ENCODE data around the gene MCM9.

Gene MCM9

GRCh38 chr6:118968416-118968815 lies 33.5 kb upstream of the MCM9 start:
- no peaks in the 10 kb centered on the region for H3K79me1 ChIP-seq (ENCODE audit: low read length)
- no peak overlapping the region for H2BK120ac ChIP-seq (ENCODE audit: insufficient read depth, low read length, poor library complexity)
- H2BK5ac ChIP-seq (ENCODE audit: low read depth, low read length, poor library complexity) = no peak overlapping the region
- H3K4me2 ChIP-seq (ENCODE audit: low read length) = no peak overlapping the region
- no peaks in the 10 kb centered on the region for H3K4me1 ChIP-seq (ENCODE audit: control insufficient read depth in 1 of 2, insufficient read depth in 2 of 2, low read length in 2 of 2)
- no CpG with 5 or more reads among the region's 2 CpGs for WGBS (ENCODE audit: extremely low coverage, insufficient coverage, insufficient read length)
- no peaks in the 10 kb centered on the region for H3K36me3 ChIP-seq (ENCODE audit: control insufficient read depth in 1 of 2, insufficient read depth in 2 of 2, low read length in 2 of 2)
- no peak overlapping the region for H3K9ac ChIP-seq (ENCODE audit: low read length)
- no peak overlapping the region for H2AK5ac ChIP-seq (ENCODE audit: low read length)
- no peaks in the 10 kb centered on the region for H3K27me3 ChIP-seq (ENCODE audit: insufficient read depth, low read length)
- H4K91ac ChIP-seq (ENCODE audit: low read depth, low read length) = no peak overlapping the region
- no peaks in the 10 kb centered on the region for H3K9me3 ChIP-seq (ENCODE audit: insufficient read depth, low read depth, low read length)
- H2AFZ ChIP-seq (ENCODE audit: insufficient read depth, low read length, poor library complexity) = no peak overlapping the region
- no peak overlapping the region for H3K27ac ChIP-seq (ENCODE audit: low read depth, low read length)
- no peak overlapping the region for H3K23ac ChIP-seq (ENCODE audit: low read length)
- no peak overlapping the region for H2BK12ac ChIP-seq (ENCODE audit: low read length)
- H3K4ac ChIP-seq (ENCODE audit: low read depth, low read length) = no peak overlapping the region
- no peak overlapping the region for H3K14ac ChIP-seq (ENCODE audit: low read length)
- H4K12ac ChIP-seq (ENCODE audit: low read depth, low read length) = no peak overlapping the region
- no peak overlapping the region for H3K18ac ChIP-seq (ENCODE audit: low read length)
- peak in 1 of 2 donors; percentile 68 for DNase-seq
- no peaks in the 10 kb centered on the region for H3K79me2 ChIP-seq (ENCODE audit: control insufficient read depth, insufficient read depth, low read length, poor library complexity)
- no peak overlapping the region for H3K4me3 ChIP-seq (ENCODE audit: low read depth, low read length)
- no peak overlapping the region for H4K8ac ChIP-seq (ENCODE audit: low read depth, low read length)

GRCh38 chr6:118967239-118967638 lies 32.3 kb upstream of the MCM9 start:
- Histone ChIP-seq H3K79me1 (ENCODE audit: low read length) (no peaks in the 10 kb centered on the region), H3K4me2 (ENCODE audit: low read length) (no peak overlapping the region), H4K8ac (ENCODE audit: low read depth, low read length) (no peak overlapping the region), H3K27ac (ENCODE audit: low read depth, low read length) (no peak overlapping the region), H2BK12ac (ENCODE audit: low read length) (no peak overlapping the region), H2BK120ac (ENCODE audit: insufficient read depth, low read length, poor library complexity) (no peak overlapping the region), H2AK5ac (ENCODE audit: low read length) (no peak overlapping the region), H3K23ac (ENCODE audit: low read length) (no peak overlapping the region), H3K4me3 (ENCODE audit: low read depth, low read length) (no peak overlapping the region), H3K4ac (ENCODE audit: low read depth, low read length) (no peak overlapping the region), H3K14ac (ENCODE audit: low read length) (no peak overlapping the region), H4K12ac (ENCODE audit: low read depth, low read length) (no peak overlapping the region), H3K9ac (ENCODE audit: low read length) (no peak overlapping the region), H2AFZ (ENCODE audit: insufficient read depth, low read length, poor library complexity) (no peak overlapping the region), H2BK5ac (ENCODE audit: low read depth, low read length, poor library complexity) (no peak overlapping the region), H3K9me3 (ENCODE audit: insufficient read depth, low read depth, low read length) (no peaks in the 10 kb centered on the region), H4K91ac (ENCODE audit: low read depth, low read length) (no peak overlapping the region), H3K4me1 (ENCODE audit: control insufficient read depth in 1 of 2, insufficient read depth in 2 of 2, low read length in 2 of 2) (no peaks in the 10 kb centered on the region), H3K79me2 (ENCODE audit: control insufficient read depth, insufficient read depth, low read length, poor library complexity) (no peaks in the 10 kb centered on the region), H3K27me3 (ENCODE audit: insufficient read depth, low read length) (no peaks in the 10 kb centered on the region), H3K36me3 (ENCODE audit: control insufficient read depth in 1 of 2, insufficient read depth in 2 of 2, low read length in 2 of 2) (no peaks in the 10 kb centered on the region), H3K18ac (ENCODE audit: low read length) (no peak overlapping the region)
- no peak for DNase-seq
- no CpG with 5 or more reads among the region's 2 CpGs for WGBS (ENCODE audit: extremely low coverage, insufficient coverage, insufficient read length)

- no peaks in the 10 kb centered on the region for H3K79me1 ChIP-seq (ENCODE audit: low read length)
- no peaks in the 10 kb centered on the region for H3K79me2 ChIP-seq (ENCODE audit: control insufficient read depth, insufficient read depth, low read length, poor library complexity)
- no peak overlapping the region for H3K4me2 ChIP-seq (ENCODE audit: low read length)
- H3K4ac ChIP-seq (ENCODE audit: low read depth, low read length) = no peak overlapping the region
- H4K12ac ChIP-seq (ENCODE audit: low read depth, low read length) = no peak overlapping the region
- H2BK12ac ChIP-seq (ENCODE audit: low read length) = no peak overlapping the region
- WGBS (ENCODE audit: extremely low coverage, insufficient coverage, insufficient read length) = no CpG with 5 or more reads among the region's 2 CpGs
- no peak overlapping the region for H3K14ac ChIP-seq (ENCODE audit: low read length)
- no peak overlapping the region for H2AFZ ChIP-seq (ENCODE audit: insufficient read depth, low read length, poor library complexity)
- peaks cover 0 to 2% of the 10 kb centered on the region in 2 experiments for H3K4me1 ChIP-seq (ENCODE audit: control insufficient read depth in 1 of 2, insufficient read depth in 2 of 2, low read length in 2 of 2)
- no peaks in the 10 kb centered on the region for H3K9me3 ChIP-seq (ENCODE audit: insufficient read depth, low read depth, low read length)
- H3K27me3 ChIP-seq (ENCODE audit: insufficient read depth, low read length) = no peaks in the 10 kb centered on the region
- no peak overlapping the region for H3K23ac ChIP-seq (ENCODE audit: low read length)
- no peaks in the 10 kb centered on the region for H3K36me3 ChIP-seq (ENCODE audit: control insufficient read depth in 1 of 2, insufficient read depth in 2 of 2, low read length in 2 of 2)
- no peak overlapping the region for H2AK5ac ChIP-seq (ENCODE audit: low read length)
- H4K91ac ChIP-seq (ENCODE audit: low read depth, low read length) = no peak overlapping the region
- H3K27ac ChIP-seq (ENCODE audit: low read depth, low read length) = no peak overlapping the region
- no peak for DNase-seq
- no peak overlapping the region for H2BK120ac ChIP-seq (ENCODE audit: insufficient read depth, low read length, poor library complexity)
- H3K9ac ChIP-seq (ENCODE audit: low read length) = no peak overlapping the region
- no peak overlapping the region for H4K8ac ChIP-seq (ENCODE audit: low read depth, low read length)
- H3K18ac ChIP-seq (ENCODE audit: low read length) = no peak overlapping the region
- H3K4me3 ChIP-seq (ENCODE audit: low read depth, low read length) = no peak overlapping the region
- H2BK5ac ChIP-seq (ENCODE audit: low read depth, low read length, poor library complexity) = no peak overlapping the region
Observed at GRCh38 chr6:118965843-118966370, 30.9 kb upstream of the MCM9 start.

DNA sequence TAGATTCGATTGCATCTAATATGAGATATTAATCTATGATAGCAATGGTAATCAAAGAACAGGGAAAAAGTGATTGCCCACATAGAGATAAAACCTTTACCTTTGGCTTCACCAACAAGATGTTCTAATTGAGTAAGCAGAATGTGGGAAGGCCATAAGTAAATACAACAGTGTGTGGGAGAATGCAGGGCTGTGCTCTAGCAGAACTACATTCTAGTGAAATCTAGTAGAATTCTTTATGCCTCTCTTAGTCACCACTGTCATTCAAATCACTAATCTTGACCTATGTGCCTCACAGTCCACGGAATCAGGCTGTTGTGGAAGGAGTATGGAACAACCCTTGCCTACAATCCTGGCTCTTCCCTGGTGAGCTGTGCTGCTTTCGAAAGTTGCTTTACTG lies 30.4 kb upstream of the MCM9 start:
- H3K79me2 ChIP-seq (ENCODE audit: control insufficient read depth, insufficient read depth, low read length, poor library complexity) = no peaks in the 10 kb centered on the region
- H3K79me1 ChIP-seq (ENCODE audit: low read length) = no peaks in the 10 kb centered on the region
- H3K4ac ChIP-seq (ENCODE audit: low read depth, low read length) = no peak overlapping the region
- H2BK12ac ChIP-seq (ENCODE audit: low read length) = no peak overlapping the region
- H4K8ac ChIP-seq (ENCODE audit: low read depth, low read length) = no peak overlapping the region
- H3K27ac ChIP-seq (ENCODE audit: low read depth, low read length) = no peak overlapping the region
- no peak overlapping the region for H2AFZ ChIP-seq (ENCODE audit: insufficient read depth, low read length, poor library complexity)
- no peaks in the 10 kb centered on the region for H3K9me3 ChIP-seq (ENCODE audit: insufficient read depth, low read depth, low read length)
- peaks cover 0 to 2% of the 10 kb centered on the region in 2 experiments for H3K4me1 ChIP-seq (ENCODE audit: control insufficient read depth in 1 of 2, insufficient read depth in 2 of 2, low read length in 2 of 2)
- H3K9ac ChIP-seq (ENCODE audit: low read length) = no peak overlapping the region
- H3K36me3 ChIP-seq (ENCODE audit: control insufficient read depth in 1 of 2, insufficient read depth in 2 of 2, low read length in 2 of 2) = no peaks in the 10 kb centered on the region
- H2BK120ac ChIP-seq (ENCODE audit: insufficient read depth, low read length, poor library complexity) = no peak overlapping the region
- no peaks in the 10 kb centered on the region for H3K27me3 ChIP-seq (ENCODE audit: insufficient read depth, low read length)
- peak; percentile 4 to 37 for DNase-seq
- no peak overlapping the region for H2BK5ac ChIP-seq (ENCODE audit: low read depth, low read length, poor library complexity)
- H4K91ac ChIP-seq (ENCODE audit: low read depth, low read length) = no peak overlapping the region
- H3K23ac ChIP-seq (ENCODE audit: low read length) = no peak overlapping the region
- no peak overlapping the region for H3K4me3 ChIP-seq (ENCODE audit: low read depth, low read length)
- no peak overlapping the region for H4K12ac ChIP-seq (ENCODE audit: low read depth, low read length)
- no peak overlapping the region for H3K14ac ChIP-seq (ENCODE audit: low read length)
- no peak overlapping the region for H3K18ac ChIP-seq (ENCODE audit: low read length)
- H2AK5ac ChIP-seq (ENCODE audit: low read length) = no peak overlapping the region
- WGBS (ENCODE audit: extremely low coverage, insufficient coverage, insufficient read length) = no CpG with 5 or more reads among the region's 3 CpGs
- no peak overlapping the region for H3K4me2 ChIP-seq (ENCODE audit: low read length)

Measured in trophoblast cell (in vitro differentiated cells and primary cell).